ENCODE measurements around the gene MYO5A. TPM values are rescaled to one million over a fixed set of nuclear protein-coding genes. Genes with fewer than 3 reads are reported as not detected.
"Not testable (repeated sequence)": the region's sequence is repeated elsewhere in the genome, so short reads cannot be mapped to it uniquely, and the experiment has no call there.

The MYO5A gene
- total and polyA plus RNA-seq, 4 donors, result 47.8 to 119 (median 88.4) TPM

GRCh38 chr15:52551186-52551585, 22.5 kb upstream of the MYO5A start:
- H3K9me3 ChIP-seq (ENCODE audit: control insufficient read depth, insufficient read depth, low read length); H3K4me3 ChIP-seq (ENCODE audit: low read depth, low read length); H3K4me1 ChIP-seq (ENCODE audit: control insufficient read depth, insufficient read depth, low read length); H3K27me3 ChIP-seq (ENCODE audit: control insufficient read depth, insufficient read depth, low read length); H3K36me3 ChIP-seq (ENCODE audit: control insufficient read depth, insufficient read depth, low read length); H3K27ac ChIP-seq (ENCODE audit: low read depth, low read length); DNase-seq (ENCODE audit: low read depth in 4 of 6, low spot score in 6 of 6): not testable (repeated sequence)
- no CpG with 5 or more reads among the region's 1 CpG for WGBS (ENCODE audit: insufficient coverage)

GRCh38 chr15:52546031-52546751, 17.5 kb upstream of the MYO5A start:
- Histone ChIP-seq H3K4me3 (ENCODE audit: low read depth, low read length) (no peak overlapping the region), H3K27me3 (ENCODE audit: control insufficient read depth, insufficient read depth, low read length) (no peaks in the 10 kb centered on the region), H3K36me3 (ENCODE audit: control insufficient read depth, insufficient read depth, low read length) (peaks cover 10% of the 10 kb centered on the region), H3K4me1 (ENCODE audit: control insufficient read depth, insufficient read depth, low read length) (no peaks in the 10 kb centered on the region), H3K9me3 (ENCODE audit: control insufficient read depth, insufficient read depth, low read length) (peaks cover 2% of the 10 kb centered on the region), H3K27ac (ENCODE audit: low read depth, low read length) (no peak overlapping the region)
- WGBS (ENCODE audit: insufficient coverage), result 100% methylated on average over 2 of the region's 5 CpGs
- DNase-seq (ENCODE audit: low read depth in 4 of 6, low spot score in 6 of 6), result no peak

GRCh38 chr15:52540374-52541012, 11.8 kb upstream of the MYO5A start:
- no peak for DNase-seq (ENCODE audit: low read depth in 4 of 6, low spot score in 6 of 6)
- Histone ChIP-seq H3K27me3 (ENCODE audit: control insufficient read depth, insufficient read depth, low read length) (no peaks in the 10 kb centered on the region), H3K36me3 (ENCODE audit: control insufficient read depth, insufficient read depth, low read length) (no peaks in the 10 kb centered on the region), H3K4me3 (ENCODE audit: low read depth, low read length) (no peak overlapping the region), H3K4me1 (ENCODE audit: control insufficient read depth, insufficient read depth, low read length) (no peaks in the 10 kb centered on the region), H3K9me3 (ENCODE audit: control insufficient read depth, insufficient read depth, low read length) (no peaks in the 10 kb centered on the region), H3K27ac (ENCODE audit: low read depth, low read length) (no peak overlapping the region)
- 85% methylated on average over 2 of the region's 3 CpGs for WGBS (ENCODE audit: insufficient coverage)

- Histone ChIP-seq H3K4me1 (ENCODE audit: control insufficient read depth, insufficient read depth, low read length) (no peaks in the 10 kb centered on the region), H3K27me3 (ENCODE audit: control insufficient read depth, insufficient read depth, low read length) (no peaks in the 10 kb centered on the region), H3K36me3 (ENCODE audit: control insufficient read depth, insufficient read depth, low read length) (no peaks in the 10 kb centered on the region), H3K27ac (ENCODE audit: low read depth, low read length) (no peak overlapping the region), H3K4me3 (ENCODE audit: low read depth, low read length) (no peak overlapping the region), H3K9me3 (ENCODE audit: control insufficient read depth, insufficient read depth, low read length) (no peaks in the 10 kb centered on the region)
- 100% methylated on average over 2 of the region's 8 CpGs for WGBS (ENCODE audit: insufficient coverage)
- no peak for DNase-seq (ENCODE audit: low read depth in 4 of 6, low spot score in 6 of 6)
Observed at GRCh38 chr15:52537459-52537858, 8.8 kb upstream of the MYO5A start.

- Histone ChIP-seq H3K4me3 (ENCODE audit: low read depth, low read length) (no peak overlapping the region), H3K27ac (ENCODE audit: low read depth, low read length) (no peak overlapping the region), H3K9me3 (ENCODE audit: control insufficient read depth, insufficient read depth, low read length) (no peaks in the 10 kb centered on the region), H3K27me3 (ENCODE audit: control insufficient read depth, insufficient read depth, low read length) (no peaks in the 10 kb centered on the region), H3K36me3 (ENCODE audit: control insufficient read depth, insufficient read depth, low read length) (no peaks in the 10 kb centered on the region), H3K4me1 (ENCODE audit: control insufficient read depth, insufficient read depth, low read length) (peaks cover 10% of the 10 kb centered on the region)
- DNase-seq (ENCODE audit: low read depth in 4 of 6, low spot score in 6 of 6), result no peak
- WGBS (ENCODE audit: insufficient coverage), result 77% methylated on average over 2 of the region's 2 CpGs
Observed at GRCh38 chr15:52532427-52532826, 3.7 kb upstream of the MYO5A start.

- DNase-seq (ENCODE audit: low read depth in 4 of 6, low spot score in 6 of 6), result no peak
- Histone ChIP-seq H3K27ac (ENCODE audit: low read depth, low read length) (no peak overlapping the region), H3K9me3 (ENCODE audit: control insufficient read depth, insufficient read depth, low read length) (no peaks in the 10 kb centered on the region), H3K27me3 (ENCODE audit: control insufficient read depth, insufficient read depth, low read length) (no peaks in the 10 kb centered on the region), H3K4me1 (ENCODE audit: control insufficient read depth, insufficient read depth, low read length) (peaks cover 10% of the 10 kb centered on the region), H3K4me3 (ENCODE audit: low read depth, low read length) (peak overlapping the region; percentile 37), H3K36me3 (ENCODE audit: control insufficient read depth, insufficient read depth, low read length) (no peaks in the 10 kb centered on the region)
- 0% methylated on average over 1 of the region's 11 CpGs for WGBS (ENCODE audit: insufficient coverage)
Observed at GRCh38 chr15:52529940-52530339, 1.3 kb upstream of the MYO5A start.

- peak in 3 of 6 donors; percentile 7 to 71 (median 50) for DNase-seq (ENCODE audit: low read depth in 4 of 6, low spot score in 6 of 6)
Observed at GRCh38 chr15:52529341-52529924, 753 bp upstream of the MYO5A start.

GRCh38 chr15:52527911-52528563, 643 bp downstream of the MYO5A start:
- no peaks in the 10 kb centered on the region for H3K36me3 ChIP-seq (ENCODE audit: control insufficient read depth, insufficient read depth, low read length)
- H3K4me1 ChIP-seq (ENCODE audit: control insufficient read depth, insufficient read depth, low read length), result peaks cover 10% of the 10 kb centered on the region
- 0% methylated on average over 31 of the region's 32 CpGs for WGBS (ENCODE audit: insufficient coverage)
- H3K9me3 ChIP-seq (ENCODE audit: control insufficient read depth, insufficient read depth, low read length), result no peaks in the 10 kb centered on the region
- H3K27me3 ChIP-seq (ENCODE audit: control insufficient read depth, insufficient read depth, low read length), result no peaks in the 10 kb centered on the region
- peak overlapping the region; percentile 64 for H3K4me3 ChIP-seq (ENCODE audit: low read depth, low read length)
- H3K27ac ChIP-seq (ENCODE audit: low read depth, low read length), result peak overlapping the region; percentile 70
- peak in 5 of 6 donors; percentile 31 to 78 (median 38) for DNase-seq (ENCODE audit: low read depth in 4 of 6, low spot score in 6 of 6)

More at GRCh38 chr15:52529341-52529924, 753 bp upstream of the MYO5A start:
- peak overlapping the region; percentile 19 for H3K27ac ChIP-seq (ENCODE audit: low read depth, low read length)
- no peaks in the 10 kb centered on the region for H3K36me3 ChIP-seq (ENCODE audit: control insufficient read depth, insufficient read depth, low read length)
- H3K27me3 ChIP-seq (ENCODE audit: control insufficient read depth, insufficient read depth, low read length), result no peaks in the 10 kb centered on the region
- 1% methylated on average over 26 of the region's 28 CpGs for WGBS (ENCODE audit: insufficient coverage)
- H3K4me3 ChIP-seq (ENCODE audit: low read depth, low read length), result peak overlapping the region; percentile 37
- H3K4me1 ChIP-seq (ENCODE audit: control insufficient read depth, insufficient read depth, low read length), result peaks cover 10% of the 10 kb centered on the region
- no peaks in the 10 kb centered on the region for H3K9me3 ChIP-seq (ENCODE audit: control insufficient read depth, insufficient read depth, low read length)

GRCh38 chr15:52527196-52527910, 1.3 kb downstream of the MYO5A start:
- Histone ChIP-seq H3K36me3 (ENCODE audit: control insufficient read depth, insufficient read depth, low read length) (no peaks in the 10 kb centered on the region), H3K4me3 (ENCODE audit: low read depth, low read length) (peak overlapping the region; percentile 64), H3K27me3 (ENCODE audit: control insufficient read depth, insufficient read depth, low read length) (no peaks in the 10 kb centered on the region), H3K9me3 (ENCODE audit: control insufficient read depth, insufficient read depth, low read length) (no peaks in the 10 kb centered on the region), H3K4me1 (ENCODE audit: control insufficient read depth, insufficient read depth, low read length) (peaks cover 10% of the 10 kb centered on the region), H3K27ac (ENCODE audit: low read depth, low read length) (peak overlapping the region; percentile 70)
- peak in 1 of 6 donors; percentile 3 for DNase-seq (ENCODE audit: low read depth in 4 of 6, low spot score in 6 of 6)
- WGBS (ENCODE audit: insufficient coverage), result no CpG with 5 or more reads among the region's 7 CpGs
